Posterior cingulate gyrus (tissue), 11 donors: Measurements from ENCODE around the gene ZNF488.
"Not testable (repeated sequence)": the region's sequence is repeated elsewhere in the genome, so short reads cannot be mapped to it uniquely, and the experiment has no call there.

Experiments
- DNase-seq, 10 donors: peaks; one replicate each; pipeline versions ENCODE4 v3.0.0 to v3.0.0-alpha.2; 2020 to 2021; ENCODE audit warnings: mixed read lengths in 3 of 10
- intact Hi-C: fragments of 100-400 bp; cut with DNase I; formaldehyde crosslinking; loops from one replicate; pipeline ENCODE4 v1.15.1; 2023

Gene ZNF488

DNA sequence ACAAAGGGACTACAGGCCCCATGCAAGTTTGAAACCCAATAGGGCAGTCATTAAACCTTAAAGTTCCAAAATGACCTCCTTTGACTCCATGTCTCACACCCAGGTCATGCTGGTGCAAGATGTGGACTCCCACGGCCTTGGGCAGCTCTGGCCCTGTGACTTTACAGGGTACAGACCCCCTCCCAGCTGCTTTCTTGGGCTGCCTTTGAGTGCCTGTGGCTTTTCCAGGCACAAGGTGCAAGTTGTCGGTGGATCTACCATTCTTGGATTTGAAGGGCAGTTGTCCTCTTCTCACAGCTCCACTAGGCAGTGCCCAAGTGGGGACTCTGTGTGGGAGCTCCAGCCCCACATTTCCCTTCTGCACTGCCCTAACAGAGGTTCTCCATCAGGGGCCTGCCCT, 2.0 kb upstream of the ZNF488 start:
- DNase-seq, intact Hi-C loops: not testable (repeated sequence)

DNA sequence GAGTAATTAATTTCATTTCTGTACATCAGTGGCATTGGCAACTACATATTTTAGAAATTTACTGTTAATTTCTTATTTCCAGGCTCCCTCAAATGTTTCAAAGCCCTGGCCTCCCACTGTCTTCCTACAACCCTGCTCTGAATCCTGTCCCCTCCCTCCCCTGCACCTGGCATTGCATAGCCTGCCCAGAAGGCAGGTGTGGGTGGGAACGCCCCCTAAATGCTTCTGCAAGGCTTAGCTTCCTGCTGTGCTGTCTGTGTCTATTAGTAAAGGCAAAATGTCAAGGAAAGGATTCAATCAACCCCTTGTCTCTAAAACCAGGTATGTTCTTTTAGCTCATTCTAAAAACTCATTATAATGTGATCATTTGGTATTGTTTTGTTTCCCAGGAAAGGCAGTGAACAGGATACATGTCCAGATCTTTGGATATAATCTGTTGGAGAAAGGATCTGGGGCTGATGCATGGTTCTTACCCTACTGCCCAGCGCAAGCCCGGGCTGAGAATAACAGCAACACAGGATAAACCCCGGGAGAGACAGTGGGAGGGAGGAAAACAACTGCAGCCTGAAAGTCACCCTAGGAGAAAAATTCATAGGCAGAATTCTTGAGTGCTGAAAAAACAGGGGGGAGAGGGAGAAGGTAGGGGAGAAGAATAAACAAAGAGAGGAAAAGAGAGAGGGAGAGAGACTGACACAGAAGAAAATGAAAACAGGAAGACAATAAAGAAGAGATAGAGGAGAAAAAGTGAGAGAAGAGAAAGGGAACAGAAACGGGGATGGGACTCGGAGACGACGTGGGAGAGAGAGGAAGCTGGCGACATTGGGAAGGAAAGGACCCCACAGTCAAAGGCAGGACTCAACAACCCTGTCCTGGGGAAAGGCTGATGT, 589 bp downstream of the ZNF488 start:
- intact Hi-C loops = no loop called here
- DNase-seq = no peak

DNA sequence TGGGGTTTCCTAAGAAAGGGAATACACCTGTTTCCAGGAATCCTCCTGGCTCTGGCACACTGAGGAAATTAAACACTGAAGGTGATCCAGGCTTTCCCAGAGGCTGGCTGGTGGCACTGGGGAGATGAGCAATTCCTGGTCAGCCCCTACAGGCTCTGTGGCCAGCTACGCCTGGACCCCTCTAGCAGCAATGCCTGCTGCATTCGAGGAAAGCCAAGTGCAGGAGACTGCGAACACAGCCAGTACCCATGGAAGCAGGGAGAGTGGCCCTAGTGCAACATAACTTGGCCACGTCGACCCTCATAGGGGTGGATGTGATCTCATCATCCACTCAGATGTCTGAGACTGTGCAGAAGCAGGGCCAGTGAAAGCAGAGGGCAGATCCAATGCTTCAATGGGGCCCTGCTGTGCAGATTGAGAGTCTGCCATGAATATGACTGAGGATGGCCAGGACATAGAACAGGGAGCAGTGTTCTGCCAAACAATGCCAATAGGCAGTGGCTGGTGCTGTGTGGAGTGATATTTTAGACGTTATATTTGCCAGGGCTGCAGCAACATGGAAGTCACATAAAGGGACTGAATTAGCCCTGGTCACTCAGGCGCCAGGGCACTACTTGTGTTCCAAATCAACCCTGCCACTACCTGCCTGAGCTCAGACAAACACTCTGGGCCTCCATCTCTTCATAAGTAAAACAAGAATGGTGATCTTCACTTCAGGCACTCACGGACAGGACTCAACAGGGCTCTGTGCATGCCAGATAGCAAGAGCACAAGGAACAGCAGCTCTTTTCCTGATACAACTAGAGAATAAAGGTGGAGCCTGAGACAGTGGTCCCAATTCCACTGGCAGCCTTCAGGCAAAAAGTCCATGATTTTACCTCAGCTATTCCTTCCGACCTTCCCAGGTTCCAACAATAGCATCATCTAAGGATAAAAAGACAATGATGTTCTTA, 2.4 kb downstream of the ZNF488 start:
- intact Hi-C loops = no loop called here
- DNase-seq = peak in 1 of 10 donors; percentile 87

DNA sequence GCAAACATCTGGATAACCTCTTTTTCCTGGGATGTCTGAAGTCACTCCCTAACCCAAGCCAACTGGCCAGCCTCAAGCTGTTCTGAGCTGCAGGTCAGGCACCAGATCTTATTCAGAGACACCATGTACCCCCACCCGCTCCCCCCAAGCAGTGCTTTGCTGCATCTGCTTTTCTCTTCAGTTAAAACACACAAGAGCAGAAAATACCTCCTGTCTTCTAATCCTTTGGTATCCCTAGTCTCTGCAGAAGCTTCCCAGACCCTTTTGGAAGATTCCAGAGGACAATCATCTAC, 3.0 kb downstream of the ZNF488 start:
- DNase-seq = no peak
- intact Hi-C loops = no loop called here

DNA sequence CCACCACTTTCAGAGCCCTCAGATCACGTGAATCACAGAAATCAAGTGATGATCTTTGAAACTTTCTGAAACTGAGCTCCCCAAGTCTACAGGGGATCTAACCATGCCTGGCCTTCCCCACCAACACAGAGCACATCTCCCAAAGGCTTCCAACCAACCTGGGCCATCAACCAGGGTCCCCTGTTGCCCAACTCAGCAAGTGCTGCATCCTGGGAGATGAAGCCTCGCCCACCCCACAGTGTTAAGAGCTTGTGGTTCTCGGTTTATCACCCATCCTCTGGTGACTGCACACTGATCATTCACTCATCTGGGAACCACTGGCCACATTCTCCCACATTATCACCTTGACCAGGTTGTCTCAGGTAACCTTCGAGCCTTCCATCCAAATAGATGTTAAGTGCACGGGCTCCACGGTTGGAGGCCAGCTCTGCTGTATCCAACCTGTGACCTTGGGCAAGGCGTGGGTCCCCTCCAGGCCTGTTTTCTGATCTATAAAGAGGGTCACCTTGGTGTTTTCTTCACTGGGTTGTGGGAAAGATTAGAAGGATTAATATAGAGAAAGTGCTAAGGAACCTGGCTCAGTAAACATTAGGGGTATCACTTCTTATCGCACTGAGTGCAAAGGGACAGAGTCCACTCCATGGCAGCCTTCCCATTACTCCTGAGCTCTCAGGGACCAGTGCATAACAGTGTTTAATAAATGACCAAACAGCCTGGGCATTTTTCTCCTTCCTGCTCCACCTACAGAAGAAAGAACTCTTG, 3.6 kb downstream of the ZNF488 start:
- DNase-seq = no peak
- intact Hi-C loops = no loop called here

DNA sequence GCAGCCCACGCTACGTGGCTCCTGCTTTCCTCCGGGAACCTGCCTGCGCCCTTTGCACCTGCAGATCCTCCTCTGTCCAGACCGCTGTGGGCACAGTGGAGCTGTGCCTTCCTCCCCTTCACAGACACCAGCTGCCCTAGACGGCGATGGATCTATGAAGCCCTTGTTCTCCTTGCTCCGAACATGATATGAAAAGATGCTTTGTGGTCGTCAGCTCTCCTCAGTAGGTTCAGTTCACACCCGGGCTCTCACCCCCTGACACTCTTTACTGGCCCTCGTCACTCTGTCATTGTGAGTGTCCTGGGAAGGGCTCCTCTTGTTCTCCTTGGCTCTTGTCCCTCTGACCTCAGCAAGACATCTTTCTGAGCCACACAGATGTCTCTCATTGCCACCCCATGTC, 4.2 kb downstream of the ZNF488 start:
- intact Hi-C loops = no loop called here
- DNase-seq = peak in 7 of 10 donors; percentile 50 to 94 (median 63)

DNA sequence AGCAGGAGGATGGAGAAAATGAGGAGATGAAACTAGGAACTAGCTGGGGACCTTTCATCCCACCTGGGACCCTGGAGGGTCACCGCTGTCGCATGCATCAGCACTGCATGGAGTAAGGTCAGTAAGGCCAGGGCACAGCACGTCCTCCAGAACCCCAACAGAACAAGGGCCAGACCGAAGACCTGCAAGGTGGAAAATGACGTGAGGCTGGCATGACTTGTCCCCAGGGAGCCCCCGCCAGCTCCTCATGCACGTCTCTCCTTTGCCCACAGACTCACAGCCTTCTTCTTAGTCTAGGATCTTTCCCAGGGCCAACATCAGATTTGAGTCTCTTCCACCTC, 4.7 kb downstream of the ZNF488 start:
- intact Hi-C loops = no loop called here
- DNase-seq = no peak

DNA sequence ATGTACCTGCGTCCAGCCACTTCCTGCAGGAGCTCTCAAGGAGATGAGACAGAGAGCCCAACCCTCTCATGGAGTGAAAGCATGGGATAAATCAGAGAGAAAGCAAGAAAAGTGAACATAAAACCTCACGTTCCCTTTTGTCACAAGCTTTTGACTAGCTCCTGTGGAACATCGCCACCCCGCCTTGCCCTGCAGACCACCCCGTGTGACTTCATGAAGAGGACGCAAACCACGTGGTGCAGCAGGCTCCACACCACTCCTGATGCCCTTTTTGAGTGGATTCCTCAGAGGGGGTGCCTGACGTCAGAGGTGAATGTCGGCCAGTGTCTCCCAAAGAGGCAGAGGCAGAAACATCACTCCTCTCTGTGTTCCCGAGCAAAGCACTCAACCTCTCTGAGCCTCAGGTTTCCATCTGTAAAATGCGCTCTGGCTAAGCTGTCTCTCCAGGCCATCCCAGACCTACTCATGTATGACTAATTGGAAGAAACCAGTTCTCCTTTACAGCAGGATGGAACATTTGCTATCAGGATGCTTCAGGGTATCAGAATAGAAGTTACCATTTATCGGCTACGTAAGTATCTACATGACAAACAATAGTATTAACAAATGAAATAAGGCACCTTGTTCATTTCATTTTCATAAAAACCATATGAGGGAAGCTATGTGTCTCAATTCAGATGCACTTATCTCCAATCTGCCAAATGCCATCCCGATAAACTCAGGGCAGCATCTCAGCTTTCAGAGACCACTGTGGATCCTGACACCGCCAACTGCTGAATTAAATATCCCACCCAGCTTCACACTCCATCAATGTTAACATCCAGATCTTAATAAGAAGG, 5.3 kb downstream of the ZNF488 start:
- DNase-seq = no peak
- intact Hi-C loops = no loop called here

DNA sequence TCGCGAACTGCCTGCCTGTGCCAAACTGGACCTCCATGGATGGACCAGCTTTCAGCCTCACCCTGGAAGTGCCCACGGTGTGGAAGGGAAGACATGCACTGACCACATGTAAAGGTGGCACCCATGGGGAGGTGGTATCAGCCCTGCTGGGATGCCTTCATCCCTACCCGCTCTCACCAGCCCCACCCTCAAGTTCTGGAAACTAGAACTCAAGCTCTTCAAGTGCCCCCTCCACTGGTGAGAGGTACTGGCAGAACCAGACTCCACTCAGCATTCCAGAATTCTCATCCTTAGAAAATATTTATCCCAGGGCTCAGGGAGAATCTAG, 5.9 kb downstream of the ZNF488 start:
- no peak for DNase-seq
- intact Hi-C loops = no loop called here

DNA sequence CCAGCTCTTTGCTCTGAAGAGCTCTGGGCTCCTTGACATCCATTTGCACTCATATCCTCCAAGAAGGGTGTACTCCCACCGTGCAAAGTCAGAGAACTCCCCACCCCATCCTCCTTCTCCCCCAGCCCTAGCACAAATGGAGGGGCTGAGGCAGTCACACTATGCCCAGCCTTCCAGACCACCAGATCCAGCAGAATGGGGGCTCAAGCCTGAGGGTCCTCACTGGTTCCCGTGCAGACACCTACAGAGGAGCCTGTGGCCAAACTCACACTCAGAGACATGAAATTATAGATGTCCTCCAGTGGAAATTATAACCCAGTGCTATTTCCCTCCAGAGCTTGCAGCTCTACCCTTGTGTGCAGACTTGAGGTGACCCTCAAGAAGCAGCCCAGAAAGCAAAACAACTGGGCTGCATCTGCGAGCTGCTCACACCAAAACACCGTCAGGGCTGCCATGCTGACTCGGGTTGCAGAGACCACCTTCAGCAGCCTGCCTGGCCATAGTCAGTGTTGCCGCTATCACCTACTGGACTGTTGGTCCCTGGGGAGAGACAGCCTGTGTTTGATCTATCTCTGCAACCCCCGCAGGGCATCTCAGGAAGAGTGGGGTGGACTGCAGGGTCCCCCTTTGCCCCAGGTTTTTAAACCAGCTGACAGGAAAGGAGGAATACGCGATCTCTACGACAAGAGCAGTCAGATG, 7.4 kb downstream of the ZNF488 start:
- intact Hi-C loops = no loop called here
- DNase-seq = no peak

DNA sequence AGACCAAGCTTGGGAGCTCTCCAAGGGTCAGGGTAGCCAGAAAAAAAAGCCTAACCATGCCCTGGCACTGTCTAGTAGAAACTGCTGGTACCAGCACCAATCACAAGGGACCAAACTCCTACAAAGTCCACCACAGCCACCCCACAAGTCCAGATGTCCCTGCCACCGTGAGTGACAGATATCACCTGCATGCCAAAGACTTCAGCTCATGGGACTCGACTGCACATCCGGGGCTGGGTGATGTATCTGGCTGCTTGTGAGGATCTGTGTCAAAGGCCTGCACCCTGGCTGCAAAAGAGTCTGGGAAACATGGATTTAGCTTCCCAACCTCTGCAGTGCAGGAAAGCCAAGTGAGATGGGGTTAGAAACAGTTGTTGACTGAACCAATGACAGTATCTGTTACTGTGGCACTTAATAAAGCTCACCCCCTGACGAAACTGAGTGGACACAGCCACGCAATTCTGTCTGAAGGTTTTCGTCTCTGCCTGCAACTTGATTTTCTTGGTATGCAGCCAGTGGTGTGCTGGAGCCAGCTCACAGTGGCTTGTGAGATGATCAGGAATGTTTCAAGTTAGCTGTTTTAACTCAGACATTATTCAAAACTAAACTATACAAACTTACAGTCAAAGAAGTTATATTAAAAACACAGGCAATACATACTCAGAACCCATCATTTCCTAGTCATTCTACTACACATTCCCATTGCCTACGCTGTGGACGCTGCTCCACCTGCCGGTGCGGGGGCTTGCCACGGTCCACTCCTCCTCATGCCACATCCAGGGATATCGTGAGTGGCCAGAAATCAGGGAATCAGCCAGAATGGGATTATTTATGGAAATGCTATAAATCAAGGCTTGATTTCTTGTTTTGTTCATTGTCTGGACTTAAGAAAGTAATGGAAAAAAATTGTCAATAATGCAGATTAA, 9.2 kb downstream of the ZNF488 start:
- peak in 1 of 10 donors; percentile 15 for DNase-seq
- intact Hi-C loops = no loop called here

DNA sequence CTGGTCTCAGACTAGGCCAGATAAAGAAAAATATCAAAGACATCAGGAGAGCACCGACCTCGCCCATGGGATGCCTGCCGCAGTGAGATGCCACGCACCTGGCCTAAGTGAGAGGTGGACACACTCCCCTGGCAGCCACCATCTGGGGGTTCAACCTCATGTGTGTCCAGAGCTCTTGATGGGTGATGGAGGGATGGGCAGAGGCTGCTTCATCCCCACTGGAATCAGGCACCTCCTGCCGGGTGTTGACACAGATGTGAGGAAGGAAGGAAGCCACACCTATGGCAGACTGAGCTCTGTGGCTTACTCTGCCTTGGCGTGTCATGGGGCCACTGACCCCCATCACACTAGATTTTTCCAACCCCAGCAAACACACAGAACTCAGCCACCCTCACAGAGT, 11.4 kb downstream of the ZNF488 start:
- DNase-seq = peak in 1 of 10 donors; percentile 67
- intact Hi-C loops = no loop called here

DNA sequence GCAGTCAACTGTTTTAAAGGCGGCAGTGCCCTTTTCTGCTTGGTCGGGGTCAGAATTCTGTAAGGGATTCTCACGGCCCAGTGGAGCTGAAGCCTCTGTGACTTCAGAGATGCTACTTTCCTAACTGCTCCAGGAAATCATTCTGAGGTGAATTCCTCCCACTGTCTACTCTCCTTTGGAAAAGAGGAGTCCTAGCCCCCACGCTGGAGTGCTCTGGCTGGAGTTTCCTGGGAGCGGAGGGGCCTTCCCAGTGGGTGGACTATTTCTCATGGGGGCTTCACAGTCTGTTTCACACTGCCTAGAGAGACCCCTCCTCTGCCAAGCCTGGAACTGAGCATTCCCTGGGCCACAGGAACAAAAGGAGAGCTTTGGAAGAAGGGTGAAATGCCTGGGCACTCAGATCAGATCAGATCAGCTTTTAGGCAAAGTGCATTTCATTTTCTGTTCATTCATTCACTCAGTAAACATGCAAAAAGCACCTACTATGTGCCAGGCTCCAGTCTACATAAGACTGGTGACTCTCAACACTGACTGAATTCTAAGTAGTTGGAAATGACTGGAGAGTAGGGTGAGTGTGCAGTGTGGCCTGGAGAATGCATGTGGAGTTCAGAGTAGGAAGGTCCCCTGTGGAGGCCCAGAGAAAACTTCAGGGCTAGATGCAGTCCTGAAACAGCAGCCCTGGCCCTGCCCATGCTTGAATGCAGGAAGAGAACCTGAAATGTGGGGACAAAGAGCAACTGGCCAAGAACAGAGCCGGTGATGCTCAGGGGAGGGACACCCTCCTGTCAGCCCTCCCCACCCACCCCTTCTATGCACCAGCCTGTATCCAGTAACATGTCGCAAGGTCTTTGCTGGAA, 12.2 kb downstream of the ZNF488 start:
- peak in 2 of 10 donors; percentile 2 to 29 for DNase-seq
- intact Hi-C loops = no loop called here

DNA sequence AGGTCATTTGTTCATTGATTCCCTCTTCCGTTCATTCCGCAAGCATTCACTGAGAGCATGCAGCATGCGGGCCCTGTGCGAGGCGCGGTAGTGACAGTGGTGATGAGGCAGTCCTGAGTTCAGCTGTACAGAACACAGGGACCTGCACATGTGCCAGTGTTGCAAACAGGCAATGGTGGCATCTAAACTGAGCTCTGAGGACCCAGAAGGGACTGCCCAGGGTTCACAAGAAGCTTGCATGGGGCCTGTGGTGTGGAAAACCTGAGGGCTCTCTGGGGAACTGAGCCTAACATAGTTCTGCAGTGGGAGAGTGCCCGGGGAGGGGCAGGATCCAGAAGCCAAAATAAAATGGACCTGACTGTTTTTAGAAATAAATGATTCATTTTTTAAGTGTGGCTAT, 13.2 kb downstream of the ZNF488 start:
- peak in 2 of 10 donors; percentile 8 to 33 for DNase-seq
- intact Hi-C loops = no loop called here

DNA sequence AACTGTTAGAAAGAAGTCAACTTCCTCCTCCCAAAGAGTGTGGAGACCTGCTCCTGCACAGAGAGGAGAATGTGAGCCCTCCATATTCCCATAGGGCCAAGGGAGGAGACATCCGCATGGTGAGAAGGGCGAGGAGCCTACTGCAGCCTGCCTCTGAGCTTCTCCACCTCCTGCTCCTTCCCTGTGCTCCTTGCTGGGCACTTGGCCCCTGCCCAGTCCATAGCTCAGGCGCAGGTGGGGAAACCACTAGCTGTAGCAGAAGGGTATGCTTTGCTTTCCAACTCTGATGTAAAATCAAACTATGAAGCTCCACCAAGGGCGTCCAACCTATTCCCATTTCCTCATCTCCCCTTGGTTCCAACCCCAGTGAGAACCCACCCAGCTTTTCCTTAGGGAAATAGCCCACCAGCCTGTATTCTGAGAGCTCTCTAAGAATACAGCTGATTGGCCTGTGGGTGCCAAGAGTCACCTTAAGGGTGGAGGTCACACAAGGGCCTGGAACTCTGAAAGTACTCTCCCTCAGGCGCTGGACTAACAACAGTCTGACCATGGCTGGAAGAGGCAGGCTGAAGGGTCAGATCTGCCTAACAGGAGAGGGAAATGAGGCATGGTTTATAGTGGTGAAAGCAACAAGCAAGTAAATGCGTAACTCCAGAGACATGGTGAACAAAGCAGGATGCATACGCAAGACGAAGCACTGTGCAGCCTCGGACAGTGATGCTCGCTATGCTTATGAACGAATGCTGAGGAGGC, 13.9 kb downstream of the ZNF488 start:
- intact Hi-C loops = no loop called here
- peak in 2 of 10 donors; percentile 2 to 27 for DNase-seq

DNA sequence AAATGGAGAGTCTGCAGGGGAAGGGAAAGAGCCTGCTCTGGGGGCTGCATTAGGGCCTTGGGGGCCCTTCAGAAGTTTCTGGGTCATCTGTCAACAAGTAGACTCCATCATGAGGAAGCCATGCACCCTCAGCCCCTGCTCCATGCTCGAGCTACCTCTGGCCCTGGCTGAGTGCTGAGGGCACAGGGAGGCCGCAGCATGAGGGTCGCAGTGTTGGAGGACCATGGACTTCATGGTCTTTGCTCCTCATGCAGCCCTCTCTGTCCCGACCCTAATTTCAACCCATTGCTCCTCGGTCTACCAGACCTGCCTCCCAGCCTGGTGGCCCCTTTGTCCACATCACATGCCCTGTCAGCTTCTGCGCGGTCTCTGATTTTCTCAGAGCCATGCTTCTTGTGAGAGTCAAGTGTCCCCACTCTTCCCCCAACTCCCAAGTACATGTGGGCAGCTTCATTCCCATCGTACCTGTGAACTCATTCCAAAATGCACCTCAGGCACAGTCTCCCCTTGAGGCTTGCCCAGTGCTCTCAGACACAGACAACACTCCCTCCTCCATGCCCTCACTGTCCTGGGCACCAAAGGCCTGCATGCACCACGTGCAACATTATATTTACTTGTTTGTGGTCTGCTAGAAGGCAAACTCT, 14.7 kb downstream of the ZNF488 start:
- intact Hi-C loops = no loop called here
- DNase-seq = peak in 1 of 10 donors; percentile 4
